K562 (cell line): ENCODE measurements around the gene CDIPT. TPM values are rescaled to one million over a fixed set of nuclear protein-coding genes. Genes with fewer than 3 reads are reported as not detected.

Experiments used
- ATF4 ChIP-seq: fragments of 450-650 bp; formaldehyde crosslinking; IDR thresholded peaks from 2 replicates; pipeline ENCODE4 v1.4.0; 2022; ENCODE audit warnings: mild to moderate bottlenecking, moderate library complexity
- HDAC1 ChIP-seq, 2 experiments: fragments of 450-650 bp; IDR thresholded peaks; 2 replicates each; pipeline ENCODE4 v1.6.1; 2016 to 2017; ENCODE audit warnings: inconsistent platforms in 1 of 2, mild to moderate bottlenecking in 1 of 2, moderate library complexity in 1 of 2
- HDAC8 ChIP-seq: fragments of 450-650 bp; IDR thresholded peaks from 2 replicates; pipeline ENCODE4 v1.6.1; 2016; ENCODE audit warnings: mild to moderate bottlenecking, missing genetic modification characterization, moderate library complexity, missing compliant biosample characterization
- KAT2B ChIP-seq: IDR thresholded peaks from one replicate; pipeline ENCODE4 v1.6.1; 2012; ENCODE audit warnings: low read depth, mild to moderate bottlenecking, control low read depth, inconsistent platforms, low read length, moderate library complexity
- KDM5B ChIP-seq: fragments of 200-600 bp; sonication (generic); IDR thresholded peaks from 2 replicates; pipeline ENCODE4 v1.6.1; 2012; ENCODE audit warnings: low read depth, mild to moderate bottlenecking, moderate library complexity, low read length, control low read depth, inconsistent platforms; ENCODE audit not compliant: insufficient replicate concordance
- LEF1 ChIP-seq: fragments of 450-650 bp; IDR thresholded peaks from 2 replicates; pipeline ENCODE4 v1.6.1; 2016; ENCODE audit warnings: mild to moderate bottlenecking
- NBN ChIP-seq: fragments of 450-650 bp; IDR thresholded peaks from 2 replicates; pipeline ENCODE4 v1.6.1; 2016; ENCODE audit warnings: low read depth, mild to moderate bottlenecking
- REST ChIP-seq, 2 experiments: fragments of 450-650 bp; formaldehyde crosslinking in 1 of 2; IDR thresholded peaks; 2 replicates each; pipeline versions ENCODE4 v1.4.0 to v1.6.1; 2014 to 2020; ENCODE audit warnings: mild to moderate bottlenecking in 2 of 2, borderline replicate concordance in 1 of 2, low read depth in 1 of 2
- STAT6 ChIP-seq: sonication (generic); formaldehyde crosslinking; IDR thresholded peaks from 2 replicates; pipeline ENCODE4 v1.8.1; 2023; ENCODE audit warnings: mild to moderate bottlenecking, missing genetic modification reagents
- THRAP3 ChIP-seq: fragments of 450-650 bp; IDR thresholded peaks from 2 replicates; pipeline ENCODE4 v1.6.1; 2016; ENCODE audit warnings: mild to moderate bottlenecking, inconsistent platforms, borderline replicate concordance
- XRCC5 ChIP-seq: fragments of 200-400 bp; formaldehyde crosslinking; IDR thresholded peaks from 2 replicates; pipeline ENCODE4 v1.6.1; 2017; ENCODE audit warnings: low read depth, mild to moderate bottlenecking, low read length
- ZBTB2 ChIP-seq: fragments of 450-650 bp; IDR thresholded peaks from 2 replicates; pipeline ENCODE4 v1.6.1; 2016; ENCODE audit warnings: antibody characterized with exemption
- ZNF146 ChIP-seq: IDR thresholded peaks from one replicate; pipeline ENCODE4 v1.6.1; 2018; ENCODE audit warnings: missing compliant biosample characterization; ENCODE audit not compliant: unreplicated experiment
- ZNF696 ChIP-seq: fragments of 250-450 bp; sonication (Bioruptor Pico); conservative IDR thresholded peaks from 2 replicates; pipeline ENCODE4 v1.4.0; 2020; ENCODE audit warnings: mild to moderate bottlenecking, moderate library complexity
- polyA plus RNA-seq, 8 experiments: library from polyadenylated mRNA; depleted of rRNA in 4 of 8; stranded (reverse) in 5 of 8; unstranded in 3 of 8; fragments of >200 nt; fragmentation: Nextera tagmentation in 2 of 8; fragmentation: Illumina TruSeq in 1 of 8; extraction: Ambion mirVana in 2 of 8; extraction: Trizol in 1 of 8; gene quantifications; 2 replicates each; pipeline versions ENCODE4 v1.2.1 to v1.2.3, GENCODE V29; 2011 to 2014; ENCODE audit warnings: inconsistent platforms in 1 of 8, missing spikeins in 1 of 8
- total RNA-seq, 7 experiments: library from RNA; depleted of rRNA in 6 of 7; stranded (reverse); fragments of >200 nt in 6 of 7; fragmentation: Illumina TruSeq in 2 of 7; extraction: Trizol in 2 of 7; gene quantifications; 2 replicates each; pipeline versions ENCODE4 v1.2.1 to v1.2.3, GENCODE V29; 2011 to 2021; ENCODE audit warnings: low replicate concordance in 1 of 7

The CDIPT gene
- total and polyA plus RNA-seq, 9 of the 15 experiments (the other 6 are each of a cell fraction or from before 2014, with no cell fraction given): 1.3 to 37.0 (median 23.0) TPM

GRCh38 chr16:29811896-29812665 lies 50.9 kb downstream of the CDIPT start, which contains the start of gene PRRT2 (continued):
- TF ChIP-seq HDAC1 (IDR thresholded peaks at IDR 0.05) (peak in 1 of 2 experiments; percentile 13; a peak in 1 of 4 replicates), LEF1 (no peak), STAT6 (CRISPR knock-in tag) (no peak), KAT2B (no peak), THRAP3 (no peak), HDAC8 (tag) (no peak), XRCC5 (no peak), ZNF146 (CRISPR knock-in tag) (no peak), ZBTB2 (no peak), KDM5B (no peak), ATF4 (CRISPR knock-in tag) (no peak), NBN (no peak), REST (IDR thresholded peaks at IDR 0.05; ENCODE audit: borderline replicate concordance) (peak; percentile 14; the same call in 1 of the 2 replicates), REST (CRISPR knock-in tag; IDR thresholded peaks at IDR 0.05; ENCODE audit: low read depth) (no peak), ZNF696 (no peak)
